ENCODE results near the gene PLA2G6.

DNA sequence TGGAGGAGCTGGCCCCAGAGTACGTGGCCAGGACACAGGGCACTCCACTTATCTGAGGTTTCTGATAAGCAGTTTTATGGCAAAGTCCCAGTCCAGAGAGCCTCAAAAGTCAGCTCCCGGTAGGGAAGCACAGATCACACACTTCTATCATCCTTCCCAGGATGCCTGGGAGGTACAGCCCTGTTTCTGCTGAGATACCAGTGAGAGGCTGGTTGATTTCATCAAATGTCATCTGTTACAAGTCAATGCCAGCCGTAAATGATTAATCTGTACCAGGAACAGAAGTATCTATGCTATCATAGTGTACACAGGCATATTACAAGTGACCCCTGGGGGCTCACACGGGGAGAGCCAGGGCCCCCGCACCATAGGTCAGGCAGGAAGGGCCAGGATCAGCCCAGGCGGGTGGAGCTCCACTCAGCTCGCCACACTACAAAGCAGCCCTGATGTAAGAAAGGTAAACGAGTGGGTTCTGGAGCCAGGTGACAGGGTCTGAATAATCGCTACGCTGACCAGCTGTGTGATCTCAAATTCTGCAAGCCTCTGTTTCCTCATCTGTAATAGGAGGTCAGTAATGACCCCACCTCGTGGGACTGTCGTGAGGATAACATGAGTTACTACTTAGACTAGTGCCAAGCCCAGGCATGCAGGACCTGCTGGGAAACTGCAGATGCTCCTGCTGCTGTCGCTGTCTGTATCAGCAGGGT lies 17.6 kb downstream of the PLA2G6 start:
- TF ChIP-seq, protein P1, sequence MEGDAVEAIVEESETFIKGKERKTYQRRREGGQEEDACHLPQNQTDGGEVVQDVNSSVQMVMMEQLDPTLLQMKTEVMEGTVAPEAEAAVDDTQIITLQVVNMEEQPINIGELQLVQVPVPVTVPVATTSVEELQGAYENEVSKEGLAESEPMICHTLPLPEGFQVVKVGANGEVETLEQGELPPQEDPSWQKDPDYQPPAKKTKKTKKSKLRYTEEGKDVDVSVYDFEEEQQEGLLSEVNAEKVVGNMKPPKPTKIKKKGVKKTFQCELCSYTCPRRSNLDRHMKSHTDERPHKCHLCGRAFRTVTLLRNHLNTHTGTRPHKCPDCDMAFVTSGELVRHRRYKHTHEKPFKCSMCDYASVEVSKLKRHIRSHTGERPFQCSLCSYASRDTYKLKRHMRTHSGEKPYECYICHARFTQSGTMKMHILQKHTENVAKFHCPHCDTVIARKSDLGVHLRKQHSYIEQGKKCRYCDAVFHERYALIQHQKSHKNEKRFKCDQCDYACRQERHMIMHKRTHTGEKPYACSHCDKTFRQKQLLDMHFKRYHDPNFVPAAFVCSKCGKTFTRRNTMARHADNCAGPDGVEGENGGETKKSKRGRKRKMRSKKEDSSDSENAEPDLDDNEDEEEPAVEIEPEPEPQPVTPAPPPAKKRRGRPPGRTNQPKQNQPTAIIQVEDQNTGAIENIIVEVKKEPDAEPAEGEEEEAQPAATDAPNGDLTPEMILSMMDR (IDR thresholded peaks at IDR 0.05): no peak
- no peak for TF ChIP-seq POLR2A (IDR thresholded peaks at IDR 0.05)
